ENCODE data around the gene TDRD15.

The TDRD15 gene

GRCh38 chr2:21175895-21176646 lies 52.3 kb downstream of the TDRD15 start:
- no peak for TF ChIP-seq GATA2 (IDR thresholded peaks at IDR 0.05; ENCODE audit: low read depth, low read length)

- TF ChIP-seq GATA3 (IDR thresholded peaks at IDR 0.05; ENCODE audit: low read depth, low read length) (no peak), GATA2 (IDR thresholded peaks at IDR 0.05; ENCODE audit: low read depth, low read length) (no peak)
Observed at GRCh38 chr2:21181957-21182356, 58.2 kb downstream of the TDRD15 start.

DNA sequence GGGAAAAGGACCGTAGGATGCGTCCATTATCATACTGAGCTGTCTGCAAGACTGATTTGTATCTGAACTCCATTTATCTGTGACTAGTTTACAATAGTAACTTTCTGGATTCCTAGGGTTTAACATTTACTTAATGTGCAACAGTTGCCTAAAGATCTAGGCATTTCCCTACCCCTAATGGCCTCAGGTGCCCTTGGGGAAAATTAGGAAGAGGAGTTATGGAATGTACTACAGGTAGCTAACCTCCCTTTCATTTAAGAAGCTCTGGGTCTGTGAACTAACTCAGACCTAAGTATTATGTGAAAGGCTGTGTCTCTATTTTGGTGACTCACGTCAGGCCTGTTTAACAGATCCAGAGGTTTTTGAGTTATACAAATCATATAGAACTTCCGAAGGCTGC lies 59.5 kb downstream of the TDRD15 start:
- TF ChIP-seq GATA2 (IDR thresholded peaks at IDR 0.05; ENCODE audit: low read depth, low read length): no peak
- no peak for TF ChIP-seq GATA3 (IDR thresholded peaks at IDR 0.05; ENCODE audit: low read depth, low read length)

- no peak for TF ChIP-seq GATA2 (IDR thresholded peaks at IDR 0.05; ENCODE audit: low read depth, low read length)
- no peak for TF ChIP-seq GATA3 (IDR thresholded peaks at IDR 0.05; ENCODE audit: low read depth, low read length)
Observed at GRCh38 chr2:21183726-21184125, 60.0 kb downstream of the TDRD15 start.

DNA sequence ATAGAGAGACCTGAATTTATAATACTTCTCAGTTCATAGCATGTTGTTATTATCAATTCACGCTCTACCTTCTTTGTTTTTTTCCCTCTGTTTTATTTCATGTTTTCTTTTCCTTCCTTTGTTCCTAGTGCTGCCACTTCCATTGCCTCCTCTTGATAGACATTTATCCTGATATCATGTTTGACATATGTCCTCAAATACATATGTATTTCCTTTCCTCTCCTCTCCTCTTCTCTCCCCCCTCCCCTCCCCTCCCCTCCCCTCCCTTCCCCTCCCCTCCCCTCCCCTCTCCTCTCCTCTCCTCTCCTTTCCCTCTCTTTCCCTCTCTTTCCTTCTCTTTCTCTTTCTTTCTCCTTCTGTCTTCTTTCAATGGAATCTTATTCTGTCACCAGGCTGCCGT lies 67.8 kb downstream of the TDRD15 start:
- no peak for TF ChIP-seq GATA2 (IDR thresholded peaks at IDR 0.05; ENCODE audit: low read depth, low read length)
- TF ChIP-seq GATA3 (IDR thresholded peaks at IDR 0.05; ENCODE audit: low read depth, low read length): no peak
